Mesodermal cell (in vitro differentiated cells): Measurements from ENCODE around the gene XIRP2.

Experiments
- H3K27ac ChIP-seq: 2 replicates; pipeline ENCODE4 v1.7.0; 2013; ENCODE audit warnings: mild to moderate bottlenecking, low read depth, low read length, moderate library complexity; ENCODE audit not compliant: severe bottlenecking
- H3K36me3 ChIP-seq: 2 replicates; pipeline ENCODE4 v1.7.1; 2013; ENCODE audit warnings: mild to moderate bottlenecking, low read length, moderate library complexity; ENCODE audit not compliant: control insufficient read depth, insufficient read depth
- H3K4me1 ChIP-seq: one replicate; pipeline ENCODE4 v1.7.1; 2013; ENCODE audit warnings: mild to moderate bottlenecking, low read length; ENCODE audit not compliant: insufficient read depth, control insufficient read depth, poor library complexity, severe bottlenecking
- H3K4me3 ChIP-seq: 2 replicates; pipeline ENCODE4 v1.7.0; 2013; ENCODE audit warnings: low read length, control low read depth, mild to moderate bottlenecking; ENCODE audit not compliant: insufficient read depth, poor library complexity, severe bottlenecking; ENCODE audit errors: extremely low read depth
- H3K9me3 ChIP-seq: 2 replicates; pipeline ENCODE4 v1.7.1; 2013; ENCODE audit warnings: mild to moderate bottlenecking, low read length, moderate library complexity; ENCODE audit not compliant: control insufficient read depth
- WGBS, 2 experiments: methylation state at CpG; one replicate each; pipeline ENCODE4 v1.1.5; 2013; ENCODE audit warnings: missing lambda C conversion rate in 2 of 2; ENCODE audit not compliant: insufficient coverage in 2 of 2; 5-methylcytosine and 5-hydroxymethylcytosine counted together

The XIRP2 gene

GRCh38 chr2:167187978-167188967, 300.0 kb downstream of the XIRP2 start:
- 80 to 100% methylated on average over 1 of the region's 5 CpGs for WGBS, 2 experiments
- Histone ChIP-seq H3K9me3 (no peaks in the 10 kb centered on the region), H3K36me3 (no peaks in the 10 kb centered on the region), H3K27ac (no peak overlapping the region), H3K4me3 (no peak overlapping the region), H3K4me1 (no peaks in the 10 kb centered on the region)

- 76 to 92% methylated on average over 1 to 2 of the region's 3 CpGs for WGBS, 2 experiments
- Histone ChIP-seq H3K9me3 (no peaks in the 10 kb centered on the region), H3K4me3 (no peak overlapping the region), H3K27ac (no peak overlapping the region), H3K36me3 (no peaks in the 10 kb centered on the region), H3K4me1 (no peaks in the 10 kb centered on the region)
Measured at GRCh38 chr2:167190053-167190452, 301.8 kb downstream of the XIRP2 start.

GRCh38 chr2:167191588-167191987, 303.3 kb downstream of the XIRP2 start:
- Histone ChIP-seq H3K4me1 (no peaks in the 10 kb centered on the region), H3K36me3 (no peaks in the 10 kb centered on the region), H3K9me3 (no peaks in the 10 kb centered on the region), H3K4me3 (no peak overlapping the region), H3K27ac (no peak overlapping the region)
- no CpG with 5 or more reads among the region's 3 CpGs for WGBS, 2 experiments

- no peak overlapping the region for H3K4me3 ChIP-seq
Measured at GRCh38 chr2:167192833-167193232, 304.6 kb downstream of the XIRP2 start.

GRCh38 chr2:167196461-167197252, 308.4 kb downstream of the XIRP2 start:
- WGBS, 2 experiments, result 87 to 89% methylated on average over 3 to 4 of the region's 6 CpGs
- Histone ChIP-seq H3K27ac (no peak overlapping the region), H3K36me3 (no peaks in the 10 kb centered on the region), H3K4me3 (no peak overlapping the region), H3K4me1 (no peaks in the 10 kb centered on the region), H3K9me3 (no peaks in the 10 kb centered on the region)

More at GRCh38 chr2:167192833-167193232, 304.6 kb downstream of the XIRP2 start:
- WGBS, 2 experiments, result 87 to 94% methylated on average over 3 of the region's 4 CpGs
- Histone ChIP-seq H3K27ac (no peak overlapping the region), H3K9me3 (no peaks in the 10 kb centered on the region), H3K36me3 (no peaks in the 10 kb centered on the region), H3K4me1 (no peaks in the 10 kb centered on the region)

- H3K36me3 ChIP-seq, result no peaks in the 10 kb centered on the region
- no peak overlapping the region for H3K4me3 ChIP-seq
- H3K27ac ChIP-seq, result no peak overlapping the region
- H3K9me3 ChIP-seq, result no peaks in the 10 kb centered on the region
- no peaks in the 10 kb centered on the region for H3K4me1 ChIP-seq
- no CpG with 5 or more reads among the region's 2 CpGs for WGBS, 2 experiments
Measured at GRCh38 chr2:167198009-167198408, 309.7 kb downstream of the XIRP2 start.

- Histone ChIP-seq H3K9me3 (no peaks in the 10 kb centered on the region), H3K4me1 (no peaks in the 10 kb centered on the region), H3K4me3 (no peak overlapping the region), H3K36me3 (no peaks in the 10 kb centered on the region), H3K27ac (no peak overlapping the region)
- no CpG with 5 or more reads among the region's 2 CpGs for WGBS, 2 experiments
Measured at GRCh38 chr2:167198576-167198975, 310.3 kb downstream of the XIRP2 start.

GRCh38 chr2:167200019-167200418, 311.7 kb downstream of the XIRP2 start:
- H3K9me3 ChIP-seq, result no peaks in the 10 kb centered on the region
- H3K4me3 ChIP-seq, result no peak overlapping the region
- no peaks in the 10 kb centered on the region for H3K4me1 ChIP-seq
- no peaks in the 10 kb centered on the region for H3K36me3 ChIP-seq
- no peak overlapping the region for H3K27ac ChIP-seq
- WGBS, 2 experiments, result 90 to 93% methylated on average over 3 of the region's 5 CpGs

GRCh38 chr2:167209784-167210183, 321.5 kb downstream of the XIRP2 start:
- Histone ChIP-seq H3K27ac (no peak overlapping the region), H3K4me3 (no peak overlapping the region)
- WGBS, 2 experiments, result 68 to 85% methylated on average over 2 of the region's 3 CpGs

GRCh38 chr2:167212014-167212648, 323.9 kb downstream of the XIRP2 start:
- no peak overlapping the region for H3K27ac ChIP-seq
- H3K4me1 ChIP-seq, result no peaks in the 10 kb centered on the region
- no CpG with 5 or more reads among the region's 3 CpGs for WGBS, 2 experiments
- no peak overlapping the region for H3K4me3 ChIP-seq
- H3K36me3 ChIP-seq, result no peaks in the 10 kb centered on the region
- H3K9me3 ChIP-seq, result no peaks in the 10 kb centered on the region

More at GRCh38 chr2:167209784-167210183, 321.5 kb downstream of the XIRP2 start:
- H3K9me3 ChIP-seq, result no peaks in the 10 kb centered on the region
- H3K4me1 ChIP-seq, result no peaks in the 10 kb centered on the region
- no peaks in the 10 kb centered on the region for H3K36me3 ChIP-seq
